SK-MEL-5 (cell line): ENCODE measurements around the gene TBR1. TPM values are rescaled to one million over a fixed set of nuclear protein-coding genes. Genes with fewer than 3 reads are reported as not detected.

Source experiments
- DNase-seq: peaks from one replicate; pipeline ENCODE4 v3.0.0-alpha.2; 2016; ENCODE audit warnings: low read depth, low spot score
- in situ Hi-C: cut with HindIII; loops from 2 replicates; pipeline ENCODE4 v1.10.0; 2016; ENCODE audit warnings: low sequenced_read_pairs, high pct_unique_total_duplicates, low pct_unique_long_range_greater_than_20kb
- total RNA-seq: library from RNA; depleted of rRNA; stranded (reverse); fragments of >200 nt; shearing (Covaris generic); gene quantifications from 2 replicates; pipeline ENCODE4 v1.2.3, GENCODE V29; 2014

Gene TBR1
- total RNA-seq, 1 experiment from 2014 or later: not detected

DNA sequence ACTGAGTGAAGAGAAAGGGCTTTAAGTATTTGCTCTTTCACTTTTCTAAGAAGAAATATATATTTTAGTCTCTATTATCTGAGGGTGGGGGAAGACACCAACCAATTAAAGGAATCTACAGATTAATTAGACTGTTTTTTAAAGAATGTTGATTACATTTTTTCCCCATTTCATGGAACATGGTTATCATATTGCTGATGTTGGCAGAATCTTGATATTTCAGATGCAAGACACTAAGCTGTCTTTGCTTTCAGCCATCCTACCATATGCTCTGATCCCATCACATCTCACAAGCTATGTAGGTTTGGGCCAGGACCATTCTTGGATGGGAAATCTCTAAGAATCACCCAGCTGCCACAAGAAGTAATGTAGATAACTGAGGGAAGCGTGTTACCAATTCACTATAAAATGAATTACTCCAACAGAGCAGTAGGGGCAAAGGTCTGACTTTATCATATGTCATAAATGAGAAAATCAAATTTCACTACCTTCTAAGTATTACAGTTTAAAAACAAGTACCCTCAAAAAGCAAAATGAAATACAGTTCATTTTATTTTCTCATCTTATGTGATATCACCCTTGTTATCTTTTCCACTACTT lies 6.7 kb upstream of the TBR1 start:
- in situ Hi-C loops: no loop called here
- DNase-seq: no peak

DNA sequence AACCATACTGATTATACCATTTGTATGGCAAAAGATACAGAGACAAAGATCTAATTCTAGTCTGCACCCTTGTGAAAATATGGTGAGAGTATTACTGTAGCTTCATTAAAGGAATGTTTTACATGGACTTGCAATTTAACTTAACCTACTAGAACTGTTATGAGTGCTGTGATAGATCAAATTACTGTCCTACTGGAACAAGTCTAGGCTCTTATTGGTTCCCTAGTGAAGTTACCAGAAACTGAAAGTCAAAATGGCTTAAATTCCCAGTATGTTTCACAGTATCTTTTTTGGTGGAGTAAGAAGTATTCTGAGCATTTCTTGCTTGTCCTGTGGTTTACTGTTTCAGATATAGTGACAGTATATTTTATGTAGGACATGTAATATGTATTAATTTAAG lies 3.8 kb upstream of the TBR1 start:
- in situ Hi-C loops: no loop called here
- DNase-seq: no peak

DNA sequence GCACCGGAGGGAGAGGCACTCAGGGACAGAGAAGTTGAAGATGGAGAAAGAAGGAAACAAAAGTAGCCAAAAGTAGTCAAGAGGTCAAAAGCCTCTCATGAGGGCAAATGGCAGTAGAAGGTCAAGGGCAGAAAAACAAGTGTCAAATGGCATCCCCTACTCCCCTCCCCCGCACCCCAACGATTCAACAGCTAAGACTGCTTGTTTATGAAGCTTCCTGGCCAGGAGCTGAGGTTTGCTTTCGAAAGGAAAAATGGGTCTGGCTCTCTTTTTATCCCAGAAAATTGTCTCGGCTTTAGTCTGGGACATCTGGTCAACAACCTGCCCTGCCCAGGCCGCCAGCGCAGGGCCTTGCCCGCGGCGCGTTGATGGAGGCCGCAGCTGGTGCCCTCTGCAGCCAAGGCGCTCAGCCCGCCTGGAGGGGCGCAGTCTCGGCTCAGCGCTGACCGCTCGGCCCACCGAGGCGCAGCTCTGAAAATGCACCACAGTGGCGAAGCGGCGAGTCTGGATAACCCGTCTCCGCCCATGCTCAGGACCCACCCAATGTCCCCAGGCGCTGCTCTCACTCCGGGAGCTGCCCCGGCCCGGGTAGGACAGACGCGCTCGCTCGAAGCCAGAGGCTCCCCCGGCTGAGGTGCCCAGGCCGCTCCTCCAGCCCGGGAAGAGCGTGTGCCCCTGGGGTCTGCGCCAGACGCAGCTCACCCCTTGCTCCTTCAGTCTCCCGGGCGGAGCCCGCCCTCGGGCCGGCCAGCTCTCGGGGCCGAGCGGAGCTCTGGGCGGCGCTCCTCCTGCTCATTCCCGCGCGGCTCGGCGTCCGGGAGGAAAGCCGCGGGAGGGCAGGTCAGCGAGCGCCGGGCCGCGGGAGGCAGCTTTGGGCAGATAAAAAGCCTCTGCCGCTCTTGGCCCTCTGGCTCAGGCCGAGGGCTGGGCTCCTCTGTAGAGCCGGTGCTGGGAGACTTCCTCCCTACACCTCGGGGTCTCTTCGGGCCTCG lies 1.8 kb upstream of the TBR1 start:
- in situ Hi-C loops: no loop called here
- no peak for DNase-seq

DNA sequence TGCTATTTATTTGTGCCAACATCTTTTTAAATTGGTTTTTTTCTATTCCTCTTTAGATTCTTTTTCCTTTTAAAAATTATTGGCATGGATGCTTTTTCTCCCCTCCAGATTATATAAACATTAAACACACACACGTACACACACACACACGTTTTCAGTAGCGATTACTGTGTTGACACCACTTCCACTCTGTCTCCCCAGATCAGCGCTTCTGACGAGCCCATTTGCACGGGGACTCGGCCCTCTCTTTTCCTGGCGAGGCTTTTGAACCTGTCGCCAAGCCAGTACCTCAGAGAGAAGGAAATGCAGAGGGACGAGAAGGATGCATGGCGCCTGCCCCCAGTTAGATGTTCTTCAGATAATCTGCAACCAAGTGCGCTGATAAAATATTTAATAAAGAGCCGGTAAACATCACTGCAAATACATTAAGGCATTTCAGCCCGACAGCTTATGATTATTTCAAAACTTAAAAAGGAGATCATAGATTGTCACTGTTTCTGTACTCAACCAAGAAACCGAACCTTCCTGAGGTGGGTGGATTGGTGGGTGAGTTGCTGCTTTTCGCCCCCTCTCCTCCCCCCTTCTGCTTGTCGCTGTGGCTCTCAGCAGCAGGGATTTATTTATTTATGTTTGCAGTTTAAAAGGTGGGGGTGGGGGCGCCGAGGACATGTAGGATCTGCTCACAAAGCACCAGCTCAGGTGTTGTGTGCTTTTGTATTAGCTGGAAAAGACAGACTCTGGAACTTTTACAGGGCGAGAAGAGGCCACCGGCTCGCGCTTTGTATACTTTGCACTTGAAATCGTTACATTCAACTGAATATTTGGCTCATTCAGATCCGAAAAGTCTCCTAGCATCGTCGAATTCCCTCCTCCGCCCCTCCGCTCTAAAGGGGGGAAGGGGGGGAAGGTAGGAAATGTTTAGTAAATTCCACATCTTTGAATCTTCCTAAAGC lies 787 bp upstream of the TBR1 start:
- in situ Hi-C loops: no loop called here

DNA sequence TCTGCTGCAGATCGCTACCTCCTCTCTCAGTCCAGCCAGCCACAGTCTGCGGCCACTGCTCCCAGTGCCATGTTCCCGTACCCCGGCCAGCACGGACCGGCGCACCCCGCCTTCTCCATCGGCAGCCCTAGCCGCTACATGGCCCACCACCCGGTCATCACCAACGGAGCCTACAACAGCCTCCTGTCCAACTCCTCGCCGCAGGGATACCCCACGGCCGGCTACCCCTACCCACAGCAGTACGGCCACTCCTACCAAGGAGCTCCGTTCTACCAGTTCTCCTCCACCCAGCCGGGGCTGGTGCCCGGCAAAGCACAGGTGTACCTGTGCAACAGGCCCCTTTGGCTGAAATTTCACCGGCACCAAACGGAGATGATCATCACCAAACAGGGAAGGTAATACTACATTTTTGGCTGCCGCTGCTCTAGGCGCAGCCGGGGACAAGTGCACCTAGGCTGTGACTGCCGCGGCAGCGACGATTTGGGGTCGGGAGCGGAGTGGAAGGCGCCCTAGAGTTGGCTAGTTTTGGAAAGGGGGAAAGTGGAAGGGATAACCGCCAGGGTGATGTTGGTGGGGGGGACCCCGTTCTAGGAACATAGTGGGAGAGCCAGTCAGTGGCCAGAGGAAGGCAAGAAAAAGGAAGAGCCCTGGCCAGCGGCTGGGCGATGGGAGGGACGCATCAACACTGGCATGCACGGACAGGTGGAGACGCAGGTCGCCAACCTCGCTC lies 776 bp downstream of the TBR1 start:
- in situ Hi-C loops: no loop called here
- no peak for DNase-seq

More for the DNA sequence above, 787 bp upstream of the TBR1 start:
- no peak for DNase-seq

DNA sequence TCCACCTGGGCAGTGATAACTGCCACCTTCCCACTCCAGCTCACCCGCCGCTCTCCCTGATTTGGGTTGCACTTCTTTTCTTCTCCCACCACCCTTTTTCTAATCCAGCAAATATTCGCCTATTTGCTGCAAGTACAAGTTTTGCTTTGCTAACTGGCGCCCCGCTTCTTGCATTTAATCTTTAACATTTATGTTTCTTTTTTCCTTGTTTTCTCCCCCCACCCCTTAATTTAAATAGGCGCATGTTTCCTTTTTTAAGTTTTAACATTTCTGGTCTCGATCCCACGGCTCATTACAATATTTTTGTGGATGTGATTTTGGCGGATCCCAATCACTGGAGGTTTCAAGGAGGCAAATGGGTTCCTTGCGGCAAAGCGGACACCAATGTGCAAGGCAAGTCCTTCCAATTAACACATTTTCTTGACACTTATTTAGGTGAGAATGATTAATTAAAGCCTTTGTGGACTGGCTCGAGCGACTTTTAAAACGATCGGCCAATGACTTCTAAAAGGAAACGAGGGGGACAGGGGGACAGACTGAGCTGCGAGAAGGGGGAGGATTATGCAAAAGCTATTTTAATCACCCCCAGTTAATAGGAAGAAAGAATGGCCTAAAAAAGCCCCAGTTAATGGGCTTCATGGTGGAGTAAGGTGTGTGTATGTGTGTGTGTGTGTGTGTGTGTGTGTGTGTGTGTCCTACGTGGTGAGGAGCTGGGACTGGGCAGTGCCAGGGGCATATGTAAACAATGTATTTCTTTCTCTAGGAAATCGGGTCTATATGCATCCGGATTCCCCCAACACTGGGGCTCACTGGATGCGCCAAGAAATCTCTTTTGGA lies 1.6 kb downstream of the TBR1 start:
- DNase-seq: no peak
- in situ Hi-C loops: no loop called here

DNA sequence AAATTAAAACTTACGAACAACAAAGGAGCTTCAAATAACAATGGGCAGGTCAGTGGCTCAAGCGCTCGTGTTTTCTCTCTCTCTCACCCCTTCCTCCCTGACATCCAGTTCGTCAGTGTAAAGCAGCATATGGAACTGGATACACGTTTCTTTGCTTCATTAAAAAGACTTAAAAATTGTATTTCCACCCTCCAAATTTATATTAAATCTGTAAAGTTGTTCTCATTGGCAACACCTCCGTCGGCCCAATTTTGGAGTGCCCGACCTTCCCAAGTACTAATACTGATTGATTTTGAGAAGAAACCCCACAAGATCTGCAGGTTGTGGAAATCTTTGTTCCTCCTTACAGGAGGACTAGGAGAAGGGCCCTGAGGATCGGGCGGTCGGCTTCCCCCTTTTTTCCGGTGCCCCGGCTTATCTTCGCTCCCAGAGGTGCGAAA lies 2.2 kb downstream of the TBR1 start:
- in situ Hi-C loops: no loop called here

DNA sequence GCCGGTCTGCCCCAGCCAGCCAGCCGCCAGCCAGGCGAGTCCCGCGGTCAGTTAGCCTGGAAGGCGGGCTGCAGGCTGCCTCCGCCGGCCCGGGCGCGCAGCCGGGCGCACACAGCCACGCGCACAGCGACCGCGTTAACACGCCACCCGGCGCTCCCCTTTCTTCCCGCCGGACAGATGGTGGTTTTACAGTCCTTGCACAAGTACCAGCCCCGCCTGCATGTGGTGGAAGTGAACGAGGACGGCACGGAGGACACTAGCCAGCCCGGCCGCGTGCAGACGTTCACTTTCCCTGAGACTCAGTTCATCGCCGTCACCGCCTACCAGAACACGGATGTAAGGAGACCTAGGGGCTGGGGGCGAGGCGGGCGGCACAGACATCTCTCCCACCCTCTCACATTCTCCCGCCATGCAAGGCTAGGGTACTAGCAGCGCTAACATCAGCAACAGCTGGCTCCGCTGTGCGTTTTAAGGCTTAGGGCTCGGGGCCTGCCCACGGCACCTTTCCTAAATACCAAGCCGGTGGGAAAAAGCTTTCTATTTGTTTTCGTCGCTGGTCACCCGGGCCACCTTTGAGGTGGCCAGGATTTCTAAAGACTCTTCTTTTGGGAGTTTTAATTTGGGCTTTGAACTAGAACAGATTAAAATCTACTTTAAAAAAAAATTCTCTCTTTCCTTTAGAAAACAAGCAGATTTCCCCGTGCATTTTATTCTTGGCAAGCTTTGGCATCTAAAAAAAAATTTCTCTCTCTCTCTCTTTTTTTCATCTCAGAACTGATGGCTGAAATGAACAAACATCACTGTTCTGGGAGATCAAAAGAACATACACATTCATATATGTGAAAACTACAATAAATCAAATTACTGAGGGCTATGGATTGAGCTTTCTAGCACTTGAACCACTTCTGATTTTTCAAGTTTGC lies 2.9 kb downstream of the TBR1 start:
- in situ Hi-C loops: no loop called here

More for the DNA sequence above, 2.2 kb downstream of the TBR1 start:
- DNase-seq: no peak

DNA sequence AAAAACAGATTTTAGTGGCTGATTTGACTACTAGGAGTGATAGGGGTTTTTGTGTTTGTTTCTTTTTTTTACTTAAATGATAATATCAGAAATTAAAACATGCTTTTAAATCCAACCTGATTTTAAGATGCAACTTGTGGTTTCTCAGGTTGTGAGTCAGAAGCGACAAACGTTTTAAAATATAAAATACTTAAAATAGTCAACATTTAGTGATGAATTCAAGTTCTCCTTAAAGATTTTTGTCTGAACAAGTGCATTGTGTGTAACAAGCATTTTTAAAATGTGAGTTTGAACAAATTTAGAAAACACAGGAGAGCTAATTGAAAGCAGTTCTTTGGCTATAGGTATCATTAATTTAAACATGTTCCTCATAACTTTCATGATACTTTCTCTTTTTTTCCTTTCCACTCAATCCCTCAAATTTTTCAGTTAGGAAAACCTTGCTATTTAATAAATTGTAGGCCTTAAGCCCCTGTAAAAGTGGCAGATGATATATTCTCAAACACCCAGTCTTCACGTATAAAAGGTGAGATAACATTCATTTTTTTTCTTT lies 3.6 kb downstream of the TBR1 start:
- in situ Hi-C loops: no loop called here
- no peak for DNase-seq

More for the DNA sequence above, 2.9 kb downstream of the TBR1 start:
- no peak for DNase-seq

DNA sequence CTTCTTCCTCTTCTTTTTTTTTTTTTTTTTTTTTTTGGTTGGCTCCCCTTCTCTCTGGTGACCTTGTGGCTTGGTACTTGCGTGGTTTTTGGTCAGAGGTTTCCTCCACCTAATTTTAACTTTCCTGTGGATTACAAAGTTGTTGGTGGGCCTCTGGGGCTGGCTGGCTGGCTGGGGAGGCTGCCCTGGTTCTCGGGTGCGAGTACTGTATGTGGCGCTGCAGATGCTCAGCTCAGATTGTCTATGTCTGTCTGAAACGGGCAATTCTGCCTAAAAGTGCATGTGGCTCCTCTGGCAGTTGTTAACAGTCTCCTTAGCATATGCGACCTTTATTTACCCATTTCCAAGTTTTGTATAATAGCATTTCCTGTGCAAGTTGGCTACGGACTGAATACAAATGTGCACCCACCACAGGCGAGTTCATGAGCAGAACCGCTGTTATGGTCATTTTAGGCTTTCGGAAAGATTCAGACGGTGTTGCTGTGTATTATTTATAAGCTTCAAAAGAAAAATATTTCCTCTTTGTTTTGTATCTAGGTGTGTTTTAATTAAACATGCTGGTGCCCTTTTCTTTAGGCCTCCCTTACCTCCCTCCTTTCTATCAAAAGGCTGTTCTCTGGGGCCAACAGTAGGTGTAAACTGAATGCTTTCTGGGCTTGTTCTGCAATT lies 4.4 kb downstream of the TBR1 start:
- in situ Hi-C loops: no loop called here
- DNase-seq: no peak

DNA sequence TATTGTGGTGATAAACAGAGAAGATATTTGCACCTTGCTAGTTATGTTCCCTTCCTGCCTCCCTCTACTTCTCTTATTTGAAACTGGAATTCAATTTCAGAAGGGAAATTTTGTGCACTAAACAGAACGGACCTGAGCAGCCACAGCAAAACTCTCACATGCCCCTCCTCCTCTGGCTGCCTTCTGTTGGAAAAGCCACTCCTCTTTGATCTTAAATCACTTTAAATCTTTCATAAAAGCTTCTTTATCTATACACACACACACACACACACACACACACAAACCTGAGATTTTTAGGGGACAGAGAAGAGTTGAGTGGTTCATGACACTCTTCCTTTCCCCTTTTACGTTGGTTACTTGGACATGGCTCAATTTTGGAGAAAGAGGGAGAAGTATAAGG lies 5.6 kb downstream of the TBR1 start:
- in situ Hi-C loops: no loop called here
- DNase-seq: no peak

DNA sequence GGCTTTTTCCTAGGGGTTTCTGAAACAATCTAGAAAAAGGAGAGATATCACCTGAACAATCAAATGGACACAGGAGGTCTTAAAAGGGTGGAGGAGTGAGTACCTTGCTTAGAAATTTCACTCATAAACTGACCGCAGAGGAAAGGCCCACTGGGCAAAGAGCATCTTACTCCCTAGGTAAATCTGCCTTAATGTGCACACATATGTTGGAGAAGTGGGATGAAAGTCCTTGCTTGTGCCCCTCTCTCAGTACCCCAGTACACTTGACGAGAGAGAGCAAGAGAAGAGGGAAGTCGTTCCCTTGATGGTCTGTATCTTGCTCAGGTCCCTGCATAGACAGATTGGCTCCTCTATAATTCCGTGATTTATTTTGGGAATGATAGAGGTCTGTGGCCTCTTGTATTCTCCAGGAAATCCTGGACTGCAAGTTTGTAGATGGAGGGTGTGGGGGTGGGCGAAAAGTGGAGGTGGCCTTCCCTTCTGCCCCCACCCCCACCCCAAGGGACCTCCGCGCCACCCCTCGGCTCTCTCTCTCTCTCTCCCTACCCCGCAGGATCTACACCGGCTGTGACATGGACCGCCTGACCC lies 6.8 kb downstream of the TBR1 start:
- in situ Hi-C loops: no loop called here
- DNase-seq: no peak

DNA sequence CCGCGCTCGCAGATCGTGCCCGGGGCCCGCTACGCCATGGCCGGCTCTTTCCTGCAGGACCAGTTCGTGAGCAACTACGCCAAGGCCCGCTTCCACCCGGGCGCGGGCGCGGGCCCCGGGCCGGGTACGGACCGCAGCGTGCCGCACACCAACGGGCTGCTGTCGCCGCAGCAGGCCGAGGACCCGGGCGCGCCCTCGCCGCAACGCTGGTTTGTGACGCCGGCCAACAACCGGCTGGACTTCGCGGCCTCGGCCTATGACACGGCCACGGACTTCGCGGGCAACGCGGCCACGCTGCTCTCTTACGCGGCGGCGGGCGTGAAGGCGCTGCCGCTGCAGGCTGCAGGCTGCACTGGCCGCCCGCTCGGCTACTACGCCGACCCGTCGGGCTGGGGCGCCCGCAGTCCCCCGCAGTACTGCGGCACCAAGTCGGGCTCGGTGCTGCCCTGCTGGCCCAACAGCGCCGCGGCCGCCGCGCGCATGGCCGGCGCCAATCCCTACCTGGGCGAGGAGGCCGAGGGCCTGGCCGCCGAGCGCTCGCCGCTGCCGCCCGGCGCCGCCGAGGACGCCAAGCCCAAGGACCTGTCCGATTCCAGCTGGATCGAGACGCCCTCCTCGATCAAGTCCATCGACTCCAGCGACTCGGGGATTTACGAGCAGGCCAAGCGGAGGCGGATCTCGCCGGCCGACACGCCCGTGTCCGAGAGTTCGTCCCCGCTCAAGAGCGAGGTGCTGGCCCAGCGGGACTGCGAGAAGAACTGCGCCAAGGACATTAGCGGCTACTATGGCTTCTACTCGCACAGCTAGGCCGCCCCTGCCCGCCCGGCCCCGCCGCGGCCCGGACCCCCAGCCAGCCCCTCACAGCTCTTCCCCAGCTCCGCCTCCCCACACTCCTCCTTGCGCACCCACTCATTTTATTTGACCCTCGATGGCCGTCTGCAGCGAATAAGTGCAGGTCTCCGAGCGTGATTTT lies 7.6 kb downstream of the TBR1 start:
- DNase-seq: no peak
- in situ Hi-C loops: no loop called here
